Measurements from ENCODE around the gene TTC39A.
A peak's percentile ranks its signal among the peaks of the same experiment; 100 is the strongest.

Gene TTC39A

GRCh38 chr1:51297401-51298321, 32.7 kb downstream of the TTC39A start:
- DNase-seq (ENCODE audit: low read depth) = no peak

DNA sequence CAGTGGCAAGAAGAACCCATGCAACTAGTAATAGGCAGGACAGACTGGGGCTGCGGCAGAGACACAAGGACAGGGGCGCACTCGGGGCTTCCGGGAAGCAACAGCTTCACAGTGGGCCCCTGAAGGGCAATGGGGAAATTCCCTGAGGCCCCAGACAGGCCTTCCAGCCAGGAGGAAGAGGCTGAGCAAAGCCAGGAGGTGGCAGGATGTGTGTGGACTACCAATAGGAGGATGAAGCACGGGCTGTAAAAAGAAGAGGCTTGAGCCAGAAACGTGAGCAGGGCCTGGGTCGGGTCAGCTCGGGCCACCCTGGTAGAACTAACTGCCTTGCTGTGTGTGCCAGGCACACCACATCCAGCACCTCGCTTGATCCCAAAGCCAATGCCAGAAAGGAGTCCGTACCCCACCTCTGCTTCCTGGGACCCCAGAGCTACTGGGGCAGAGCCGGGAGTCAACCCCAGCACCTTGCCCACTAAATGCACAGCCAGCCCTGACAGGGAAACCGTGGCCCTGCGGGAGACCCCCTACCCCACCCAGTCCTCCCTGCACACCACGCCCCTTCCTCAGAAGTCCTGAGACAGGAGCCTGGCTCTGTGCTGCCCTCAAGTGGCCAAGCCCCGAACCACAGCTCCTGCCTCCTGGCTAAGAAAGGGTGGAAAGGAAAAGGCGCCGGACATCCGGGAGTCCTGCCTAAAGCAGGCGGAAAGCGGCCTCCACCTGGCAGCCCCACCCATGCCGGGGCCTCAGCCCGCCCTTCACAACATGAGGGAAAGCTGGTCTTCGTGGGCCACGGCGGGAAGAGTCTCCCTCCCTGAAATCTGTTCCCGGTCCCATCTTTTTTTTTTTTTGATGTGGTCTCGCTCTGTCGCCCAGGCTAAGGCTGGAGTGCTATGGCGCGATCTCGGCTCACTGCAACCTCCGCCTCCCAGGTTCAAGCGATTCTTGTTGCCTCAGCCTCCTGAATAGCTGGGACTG, 33.7 kb downstream of the TTC39A start:
- peak; percentile 69 for DNase-seq (ENCODE audit: low read depth)

GRCh38 chr1:51295926-51296325, 34.4 kb downstream of the TTC39A start:
- no peak for DNase-seq (ENCODE audit: low read depth)

DNA sequence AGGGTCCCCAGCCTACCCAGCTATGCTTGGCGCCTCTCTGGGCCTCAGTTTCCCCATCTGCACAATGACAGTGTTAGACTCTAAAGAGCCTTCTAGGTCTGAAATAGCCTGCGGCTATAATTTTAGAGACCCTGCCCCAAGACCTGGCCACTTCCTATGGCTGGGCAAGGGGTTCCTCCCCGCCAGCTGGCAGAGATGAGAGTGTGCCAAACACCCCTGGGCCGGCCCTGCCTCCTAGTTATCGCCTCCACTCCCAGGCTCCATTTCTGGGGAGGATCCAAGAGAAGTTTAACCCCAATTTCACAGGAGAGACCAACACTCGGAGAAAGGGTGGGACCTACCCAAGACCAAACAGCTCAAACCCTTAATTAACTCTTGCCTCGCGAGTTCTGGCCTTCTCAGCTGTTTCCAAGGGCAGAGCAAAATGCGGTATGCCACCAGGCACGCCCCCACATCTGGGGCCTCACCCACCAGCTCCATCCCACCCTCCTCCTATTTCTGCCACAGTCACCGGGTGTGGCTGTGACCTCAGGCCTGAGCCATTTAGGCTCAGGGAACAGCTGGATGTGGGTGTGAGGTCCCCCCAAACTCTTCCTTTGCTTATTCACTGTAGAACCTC, 35.7 kb downstream of the TTC39A start:
- DNase-seq (ENCODE audit: low read depth) = no peak

- no peak for DNase-seq (ENCODE audit: low read depth)
These were observed 36.4 kb downstream of the TTC39A start for GRCh38 chr1:51293898-51294515.

DNA sequence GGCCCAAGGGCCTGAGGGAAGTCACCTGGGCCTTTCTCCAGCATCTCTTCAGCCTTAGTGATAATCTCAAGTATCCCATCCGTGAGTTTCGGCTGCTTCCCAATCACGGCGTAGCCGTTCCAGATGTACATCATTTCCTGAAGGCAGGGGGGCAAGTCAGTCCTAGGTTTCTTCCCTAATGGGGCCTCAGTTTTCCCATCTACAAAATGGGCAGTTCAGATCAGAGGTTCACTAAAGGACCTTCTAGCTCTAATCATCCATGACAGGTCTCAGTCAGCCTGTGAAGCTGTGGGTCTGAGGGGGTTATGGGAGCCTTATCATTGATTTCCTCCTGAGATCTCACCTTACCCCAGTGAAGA, 39.9 kb downstream of the TTC39A start:
- no peak for DNase-seq (ENCODE audit: low read depth)

- no peak for DNase-seq (ENCODE audit: low read depth)
These were observed 40.5 kb downstream of the TTC39A start for GRCh38 chr1:51289676-51290488.

- DNase-seq (ENCODE audit: low read depth) = no peak
These were observed 41.8 kb downstream of the TTC39A start for GRCh38 chr1:51288578-51288977.

GRCh38 chr1:51287966-51288365, 42.4 kb downstream of the TTC39A start:
- DNase-seq (ENCODE audit: low read depth) = no peak

DNA sequence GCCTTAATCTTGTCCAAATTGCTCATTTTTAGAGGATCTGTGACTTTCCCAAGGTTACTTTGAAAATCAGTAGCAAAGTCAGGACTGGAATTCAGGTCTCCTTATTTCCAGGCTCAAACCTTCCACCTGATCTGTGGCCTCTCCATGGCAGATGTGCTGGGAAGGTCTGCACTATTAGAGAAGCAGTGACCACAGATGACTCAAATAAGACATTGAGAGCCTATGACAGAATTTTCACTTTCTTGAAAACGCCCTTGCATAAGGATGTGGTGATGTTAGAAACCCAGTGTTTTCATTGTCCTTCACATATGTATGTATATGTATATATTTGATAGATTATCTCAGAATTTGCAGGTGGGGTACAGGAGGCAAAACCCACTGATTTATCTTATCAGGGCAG, 45.3 kb downstream of the TTC39A start:
- DNase-seq (ENCODE audit: low read depth) = no peak

DNA sequence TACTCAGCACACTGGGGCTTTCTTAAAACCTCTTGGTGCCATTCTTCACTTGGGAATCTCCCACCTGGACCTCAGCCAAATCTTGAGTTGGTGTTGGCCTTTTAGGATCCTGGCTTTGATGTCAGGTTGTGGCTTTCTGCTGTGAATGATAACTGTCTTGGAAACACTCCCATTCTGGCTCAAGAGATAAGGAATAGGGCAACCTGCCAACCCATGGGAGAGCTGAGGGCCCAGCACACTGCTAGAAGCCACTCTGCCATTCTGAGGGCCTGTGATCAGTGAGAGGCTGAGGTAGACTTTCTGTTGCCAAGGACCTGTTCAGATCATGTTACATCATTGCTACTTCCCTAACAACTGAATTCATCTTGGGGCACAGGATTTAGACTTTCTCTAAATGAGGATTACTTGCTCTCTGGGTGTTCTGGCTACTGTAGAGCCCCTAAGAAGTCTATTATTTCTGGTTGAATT, 45.8 kb downstream of the TTC39A start:
- no peak for DNase-seq (ENCODE audit: low read depth)

- DNase-seq (ENCODE audit: low read depth) = no peak
These were observed 46.4 kb downstream of the TTC39A start for GRCh38 chr1:51283979-51284378.

- DNase-seq (ENCODE audit: low read depth) = no peak
These were observed 47.8 kb downstream of the TTC39A start for GRCh38 chr1:51282605-51283004.

GRCh38 chr1:51281807-51282206, 48.6 kb downstream of the TTC39A start:
- DNase-seq (ENCODE audit: low read depth) = no peak

DNA sequence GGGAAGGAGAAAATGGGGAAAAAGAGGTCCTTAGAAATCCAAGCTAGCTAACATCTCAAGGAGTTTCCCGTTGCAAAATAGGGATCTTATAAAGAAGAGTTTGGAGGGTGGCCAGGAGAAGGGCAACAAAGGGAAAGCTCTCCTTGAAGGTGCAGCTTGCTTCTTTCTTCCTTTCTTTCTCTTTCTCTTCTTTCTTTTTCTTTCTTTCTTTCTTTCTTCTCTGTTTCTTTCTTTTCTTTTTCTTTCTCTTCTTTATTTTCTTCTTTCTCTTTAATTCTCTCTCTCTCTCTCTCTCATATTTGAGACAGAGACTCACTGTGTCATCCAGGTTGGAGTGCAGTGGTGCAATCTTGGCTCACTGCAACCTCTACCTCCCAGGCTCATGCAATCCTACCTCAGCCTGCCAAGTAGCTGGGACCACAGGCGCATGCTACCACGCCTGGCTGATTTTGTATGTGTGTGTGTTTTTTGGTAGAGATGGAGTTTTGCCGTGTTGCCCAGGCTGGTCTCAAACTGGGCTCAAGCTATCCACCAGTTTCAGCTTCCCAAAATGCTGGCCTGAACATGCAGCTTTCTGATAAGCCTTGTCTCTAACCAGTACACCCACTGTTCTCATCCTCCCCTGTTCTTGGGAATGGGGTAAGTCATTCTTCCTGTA, 49.9 kb downstream of the TTC39A start:
- no peak for DNase-seq (ENCODE audit: low read depth)

DNA sequence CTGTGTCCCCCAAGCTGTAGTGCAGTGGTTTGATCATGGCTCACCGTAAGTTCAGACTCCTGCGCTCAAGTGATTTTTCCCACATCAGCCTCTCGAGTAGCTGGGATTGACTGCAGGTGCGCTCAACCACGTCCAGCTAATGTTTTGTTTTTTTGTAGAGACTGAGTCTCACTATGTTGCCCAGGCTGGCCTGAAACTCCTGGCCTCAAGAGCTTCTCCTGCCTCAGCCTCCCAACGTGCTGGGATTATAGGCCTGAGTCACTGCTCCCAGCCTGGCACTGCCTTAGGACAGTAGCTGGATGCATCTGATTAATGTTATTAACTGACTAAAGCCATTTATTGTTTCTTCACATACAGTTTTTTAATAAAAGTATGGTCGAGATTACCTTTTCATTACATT, 54.1 kb downstream of the TTC39A start:
- no peak for DNase-seq (ENCODE audit: low read depth)

- DNase-seq (ENCODE audit: low read depth) = no peak
These were observed 55.7 kb downstream of the TTC39A start for GRCh38 chr1:51274676-51275075.

DNA sequence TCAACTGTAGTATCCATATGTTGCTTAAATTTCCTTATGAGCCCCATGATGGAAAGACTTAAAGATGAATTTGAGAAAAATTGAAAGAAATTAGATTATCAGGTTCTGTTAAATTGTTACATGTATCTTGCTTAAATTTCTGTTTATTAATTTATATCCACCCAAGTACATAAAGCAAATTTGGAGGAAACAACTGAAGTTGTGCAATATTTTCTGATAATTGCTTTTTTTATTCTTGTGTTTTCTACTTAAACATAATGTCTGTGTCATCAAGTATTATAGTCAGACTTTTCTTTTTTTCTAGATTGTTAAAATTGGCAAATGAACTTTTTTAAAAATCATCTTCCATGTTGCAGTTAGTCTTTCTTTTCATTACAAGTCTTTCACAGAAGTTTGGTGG, 57.4 kb downstream of the TTC39A start:
- no peak for DNase-seq (ENCODE audit: low read depth)

- DNase-seq (ENCODE audit: low read depth) = peak; percentile 77
These were observed 59.6 kb downstream of the TTC39A start for GRCh38 chr1:51270751-51271150.

DNA sequence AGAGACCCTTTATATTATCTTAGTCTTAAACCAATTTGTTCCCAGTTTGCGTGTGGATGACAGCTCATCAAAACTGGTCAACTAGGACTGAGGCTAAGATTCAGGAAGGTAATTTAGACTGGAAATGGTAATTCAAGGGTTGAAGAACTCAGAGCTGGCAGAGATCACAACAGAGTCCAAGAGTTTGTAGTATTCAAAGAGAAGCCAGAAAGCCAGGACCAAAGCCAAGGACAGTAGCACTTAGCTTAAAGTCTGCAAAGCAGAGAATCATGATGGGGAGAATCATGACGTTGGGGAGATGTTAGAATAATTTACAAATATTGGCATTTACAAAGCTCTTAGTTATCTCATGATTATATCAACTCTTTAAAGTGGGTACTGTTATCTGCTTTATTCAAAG, 61.7 kb downstream of the TTC39A start:
- no peak for DNase-seq (ENCODE audit: low read depth)
